BLaER1 (cell line): ENCODE results near the gene ARHGDIA.

Source experiments
- H3K27ac ChIP-seq: shearing (Covaris generic); formaldehyde crosslinking; 2 replicates; pipeline ENCODE4 v1.8.1; 2022
- H3K27me3 ChIP-seq: shearing (Covaris generic); formaldehyde crosslinking; 2 replicates; pipeline ENCODE4 v1.8.1; 2022
- H3K36me3 ChIP-seq: shearing (Covaris generic); formaldehyde crosslinking; 2 replicates; pipeline ENCODE4 v1.8.1; 2022
- H3K4me1 ChIP-seq: shearing (Covaris generic); formaldehyde crosslinking; 2 replicates; pipeline ENCODE4 v1.8.1; 2022
- H3K4me2 ChIP-seq: shearing (Covaris generic); formaldehyde crosslinking; 2 replicates; pipeline ENCODE4 v1.8.1; 2022
- H3K4me3 ChIP-seq: shearing (Covaris generic); formaldehyde crosslinking; 2 replicates; pipeline ENCODE4 v1.8.1; 2022
- H3K9ac ChIP-seq: shearing (Covaris generic); formaldehyde crosslinking; 2 replicates; pipeline ENCODE4 v1.8.1; 2022
- H3K9me3 ChIP-seq: shearing (Covaris generic); formaldehyde crosslinking; 2 replicates; pipeline ENCODE4 v1.8.1; 2022
- H4K20me1 ChIP-seq: shearing (Covaris generic); formaldehyde crosslinking; 2 replicates; pipeline ENCODE4 v1.8.1; 2022
- Cebpa-rat ChIP-seq: shearing (Covaris generic); IDR thresholded peaks from 2 replicates; pipeline ENCODE4 v1.8.1; 2022

The ARHGDIA gene

GRCh38 chr17:81829858-81830257, 41.3 kb downstream of the ARHGDIA start:
- H3K9ac ChIP-seq = no peak overlapping the region
- H3K9me3 ChIP-seq = no peaks in the 10 kb centered on the region
- H3K36me3 ChIP-seq = peaks cover under 1% of the 10 kb centered on the region; the same call in 1 of the 2 replicates
- no peak overlapping the region for H3K4me2 ChIP-seq
- H4K20me1 ChIP-seq = peaks cover 23% of the 10 kb centered on the region
- no peaks in the 10 kb centered on the region for H3K27me3 ChIP-seq
- H3K4me1 ChIP-seq = peaks cover 64% of the 10 kb centered on the region
- TF ChIP-seq Cebpa-rat = no peak
- H3K4me3 ChIP-seq = no peak overlapping the region
- H3K27ac ChIP-seq = no peak overlapping the region

GRCh38 chr17:81828656-81829055, 42.5 kb downstream of the ARHGDIA start:
- Histone ChIP-seq H3K4me3 (no peak overlapping the region), H3K9me3 (no peaks in the 10 kb centered on the region), H3K27ac (peak overlapping the region; percentile 57), H3K4me2 (peak overlapping the region; percentile 69), H3K36me3 (peaks cover 12% of the 10 kb centered on the region), H3K9ac (peak overlapping the region; percentile 41; the same call in 1 of the 2 replicates), H3K27me3 (no peaks in the 10 kb centered on the region), H4K20me1 (peaks cover 23% of the 10 kb centered on the region), H3K4me1 (peaks cover 52% of the 10 kb centered on the region)
- no peak for TF ChIP-seq Cebpa-rat

- Histone ChIP-seq H3K4me2 (no peak overlapping the region), H3K4me1 (peaks cover 50% of the 10 kb centered on the region), H3K36me3 (peaks cover 28% of the 10 kb centered on the region), H3K9me3 (no peaks in the 10 kb centered on the region), H4K20me1 (peaks cover 17% of the 10 kb centered on the region), H3K27ac (no peak overlapping the region), H3K27me3 (no peaks in the 10 kb centered on the region), H3K9ac (no peak overlapping the region), H3K4me3 (no peak overlapping the region)
- TF ChIP-seq Cebpa-rat = no peak
These were observed 45.2 kb downstream of the ARHGDIA start for GRCh38 chr17:81825841-81826466.

GRCh38 chr17:81824595-81824994, 46.5 kb downstream of the ARHGDIA start:
- no peak for TF ChIP-seq Cebpa-rat

GRCh38 chr17:81823820-81824550, 47.2 kb downstream of the ARHGDIA start:
- Histone ChIP-seq H3K4me2 (no peak overlapping the region), H3K9ac (no peak overlapping the region), H3K27ac (no peak overlapping the region), H3K4me3 (no peak overlapping the region), H3K27me3 (no peaks in the 10 kb centered on the region), H4K20me1 (peaks cover 17% of the 10 kb centered on the region), H3K9me3 (no peaks in the 10 kb centered on the region), H3K4me1 (peaks cover 33% of the 10 kb centered on the region), H3K36me3 (peaks cover 28% of the 10 kb centered on the region)
- no peak for TF ChIP-seq Cebpa-rat

More at GRCh38 chr17:81824595-81824994, 46.5 kb downstream of the ARHGDIA start:
- Histone ChIP-seq H3K27ac (no peak overlapping the region), H3K4me3 (no peak overlapping the region), H3K9me3 (no peaks in the 10 kb centered on the region), H3K9ac (0 out of 2 replicates have a peak overlapping the region, but pooled peaks have one; percentile 15), H3K27me3 (no peaks in the 10 kb centered on the region), H4K20me1 (peaks cover 17% of the 10 kb centered on the region), H3K4me1 (peaks cover 37% of the 10 kb centered on the region), H3K4me2 (no peak overlapping the region), H3K36me3 (peaks cover 28% of the 10 kb centered on the region)

GRCh38 chr17:81822996-81823819, 47.9 kb downstream of the ARHGDIA start:
- no peak overlapping the region for H3K9ac ChIP-seq
- H3K4me3 ChIP-seq = no peak overlapping the region
- H3K27ac ChIP-seq = peak overlapping the region; percentile 68; the same call in 1 of the 2 replicates
- H3K9me3 ChIP-seq = no peaks in the 10 kb centered on the region
- H3K4me2 ChIP-seq = no peak overlapping the region
- H4K20me1 ChIP-seq = peaks cover 17% of the 10 kb centered on the region
- peaks cover 25% of the 10 kb centered on the region for H3K4me1 ChIP-seq
- no peak for TF ChIP-seq Cebpa-rat
- H3K36me3 ChIP-seq = peaks cover 28% of the 10 kb centered on the region
- H3K27me3 ChIP-seq = no peaks in the 10 kb centered on the region

GRCh38 chr17:81822312-81822637, 48.9 kb downstream of the ARHGDIA start:
- TF ChIP-seq Cebpa-rat = no peak
- peak overlapping the region; percentile 68; the same call in 1 of the 2 replicates for H3K27ac ChIP-seq
- H3K9me3 ChIP-seq = no peaks in the 10 kb centered on the region
- peaks cover 28% of the 10 kb centered on the region for H3K36me3 ChIP-seq
- H3K4me1 ChIP-seq = peaks cover 17% of the 10 kb centered on the region
- H3K4me2 ChIP-seq = peak overlapping the region; percentile 71
- H3K27me3 ChIP-seq = no peaks in the 10 kb centered on the region
- peaks cover 17% of the 10 kb centered on the region for H4K20me1 ChIP-seq
- 0 out of 2 replicates have a peak overlapping the region, but pooled peaks have one; percentile 53 for H3K9ac ChIP-seq
- no peak overlapping the region for H3K4me3 ChIP-seq

- Histone ChIP-seq H3K4me2 (peak overlapping the region; percentile 71), H3K27ac (peak overlapping the region; percentile 68), H3K9ac (peak overlapping the region; percentile 53; the same call in 1 of the 2 replicates), H3K27me3 (no peaks in the 10 kb centered on the region), H3K36me3 (peaks cover 28% of the 10 kb centered on the region), H3K9me3 (no peaks in the 10 kb centered on the region), H4K20me1 (peaks cover 17% of the 10 kb centered on the region), H3K4me3 (no peak overlapping the region), H3K4me1 (peaks cover 17% of the 10 kb centered on the region)
- no peak for TF ChIP-seq Cebpa-rat
These were observed 49.4 kb downstream of the ARHGDIA start for GRCh38 chr17:81821603-81822311.

GRCh38 chr17:81821147-81821546, 50.0 kb downstream of the ARHGDIA start:
- peaks cover 17% of the 10 kb centered on the region for H3K4me1 ChIP-seq
- H3K27me3 ChIP-seq = no peaks in the 10 kb centered on the region
- peak overlapping the region; percentile 68 for H3K27ac ChIP-seq
- H4K20me1 ChIP-seq = peaks cover 13% of the 10 kb centered on the region
- H3K4me2 ChIP-seq = peak overlapping the region; percentile 71
- TF ChIP-seq Cebpa-rat = no peak
- no peak overlapping the region for H3K4me3 ChIP-seq
- H3K36me3 ChIP-seq = peaks cover 28% of the 10 kb centered on the region
- H3K9ac ChIP-seq = peak overlapping the region; percentile 53; the same call in 1 of the 2 replicates
- no peaks in the 10 kb centered on the region for H3K9me3 ChIP-seq
